PFSK-1 (cell line): ENCODE measurements around the gene TMEM150B.

ENCODE experiments used
- FOXP2 ChIP-seq: optimal IDR thresholded peaks from 2 replicates; pipeline ENCODE3; 2011; ENCODE audit warnings: borderline replicate concordance, control low read depth, inconsistent platforms; ENCODE audit not compliant: insufficient read depth; ENCODE audit errors: extremely low read length, extremely low read depth
- POLR2AphosphoS5 ChIP-seq: IDR thresholded peaks from 2 replicates; pipeline ENCODE4 v1.6.1; 2012; ENCODE audit warnings: low read depth, mild to moderate bottlenecking, control low read depth, low read length, moderate library complexity
- SIN3A ChIP-seq: IDR thresholded peaks from 2 replicates; pipeline ENCODE4 v1.6.1; 2012; ENCODE audit warnings: mild to moderate bottlenecking, low read length, moderate library complexity, borderline replicate concordance; ENCODE audit not compliant: insufficient read depth
- TAF1 ChIP-seq: IDR thresholded peaks from 2 replicates; pipeline ENCODE4 v1.6.1; 2012; ENCODE audit warnings: low read length, control low read depth, borderline replicate concordance; ENCODE audit not compliant: insufficient read depth
- TF ChIP-seq, protein P1 (sequence below), 2 experiments: IDR thresholded peaks; 2 replicates each; pipeline versions ENCODE4 v1.6.1 to v1.8.0; 2011 to 2012; ENCODE audit warnings: low read depth in 2 of 2, low read length in 2 of 2, control low read depth in 1 of 2, inconsistent platforms in 1 of 2, mild to moderate bottlenecking in 1 of 2, moderate library complexity in 1 of 2; ENCODE audit not compliant: insufficient read depth in 1 of 2

- no peak for TF ChIP-seq SIN3A
- TF ChIP-seq, protein P1, sequence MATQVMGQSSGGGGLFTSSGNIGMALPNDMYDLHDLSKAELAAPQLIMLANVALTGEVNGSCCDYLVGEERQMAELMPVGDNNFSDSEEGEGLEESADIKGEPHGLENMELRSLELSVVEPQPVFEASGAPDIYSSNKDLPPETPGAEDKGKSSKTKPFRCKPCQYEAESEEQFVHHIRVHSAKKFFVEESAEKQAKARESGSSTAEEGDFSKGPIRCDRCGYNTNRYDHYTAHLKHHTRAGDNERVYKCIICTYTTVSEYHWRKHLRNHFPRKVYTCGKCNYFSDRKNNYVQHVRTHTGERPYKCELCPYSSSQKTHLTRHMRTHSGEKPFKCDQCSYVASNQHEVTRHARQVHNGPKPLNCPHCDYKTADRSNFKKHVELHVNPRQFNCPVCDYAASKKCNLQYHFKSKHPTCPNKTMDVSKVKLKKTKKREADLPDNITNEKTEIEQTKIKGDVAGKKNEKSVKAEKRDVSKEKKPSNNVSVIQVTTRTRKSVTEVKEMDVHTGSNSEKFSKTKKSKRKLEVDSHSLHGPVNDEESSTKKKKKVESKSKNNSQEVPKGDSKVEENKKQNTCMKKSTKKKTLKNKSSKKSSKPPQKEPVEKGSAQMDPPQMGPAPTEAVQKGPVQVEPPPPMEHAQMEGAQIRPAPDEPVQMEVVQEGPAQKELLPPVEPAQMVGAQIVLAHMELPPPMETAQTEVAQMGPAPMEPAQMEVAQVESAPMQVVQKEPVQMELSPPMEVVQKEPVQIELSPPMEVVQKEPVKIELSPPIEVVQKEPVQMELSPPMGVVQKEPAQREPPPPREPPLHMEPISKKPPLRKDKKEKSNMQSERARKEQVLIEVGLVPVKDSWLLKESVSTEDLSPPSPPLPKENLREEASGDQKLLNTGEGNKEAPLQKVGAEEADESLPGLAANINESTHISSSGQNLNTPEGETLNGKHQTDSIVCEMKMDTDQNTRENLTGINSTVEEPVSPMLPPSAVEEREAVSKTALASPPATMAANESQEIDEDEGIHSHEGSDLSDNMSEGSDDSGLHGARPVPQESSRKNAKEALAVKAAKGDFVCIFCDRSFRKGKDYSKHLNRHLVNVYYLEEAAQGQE (IDR thresholded peaks at IDR 0.05; ENCODE audit: insufficient read depth in 1 of 2, low read depth in 2 of 2, low read length in 2 of 2): no peak
- TF ChIP-seq POLR2AphosphoS5: no peak
- TF ChIP-seq TAF1: no peak
- no peak for TF ChIP-seq FOXP2
Observed at GRCh38 chr19:55344444-55344843, 19.3 kb upstream of the TMEM150B start.
